ENCODE results near the gene TMEM222.
A peak's percentile ranks its signal among the peaks of the same experiment; 100 is the strongest.

TMEM222 gene

DNA sequence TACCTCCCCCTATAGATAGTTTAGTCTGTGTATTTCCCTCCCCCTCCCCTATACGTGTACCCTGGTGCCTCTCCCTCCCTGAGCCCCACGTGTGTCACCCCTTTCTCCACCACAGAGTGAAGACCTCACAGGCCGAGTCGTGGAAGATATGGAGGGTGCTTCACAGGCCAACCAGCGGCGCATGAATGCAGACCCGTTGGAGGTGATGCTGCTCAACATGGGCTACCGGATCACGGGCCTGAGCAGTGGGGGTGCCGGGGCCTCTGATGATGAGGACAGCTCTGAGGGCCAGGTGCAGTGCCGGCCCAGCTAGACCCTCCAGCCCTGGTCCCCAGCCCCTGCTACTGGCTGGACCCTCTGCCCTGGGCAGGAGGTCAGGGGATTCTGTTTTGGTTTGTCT, 15.9 kb upstream of the TMEM222 start:
- DNase-seq (ENCODE audit: low read depth in 3 of 3, low spot score in 1 of 3) = no peak

- DNase-seq (ENCODE audit: low read depth in 3 of 3, low spot score in 1 of 3) = no peak
Measured at GRCh38 chr1:27306892-27307761, 14.8 kb upstream of the TMEM222 start.

DNA sequence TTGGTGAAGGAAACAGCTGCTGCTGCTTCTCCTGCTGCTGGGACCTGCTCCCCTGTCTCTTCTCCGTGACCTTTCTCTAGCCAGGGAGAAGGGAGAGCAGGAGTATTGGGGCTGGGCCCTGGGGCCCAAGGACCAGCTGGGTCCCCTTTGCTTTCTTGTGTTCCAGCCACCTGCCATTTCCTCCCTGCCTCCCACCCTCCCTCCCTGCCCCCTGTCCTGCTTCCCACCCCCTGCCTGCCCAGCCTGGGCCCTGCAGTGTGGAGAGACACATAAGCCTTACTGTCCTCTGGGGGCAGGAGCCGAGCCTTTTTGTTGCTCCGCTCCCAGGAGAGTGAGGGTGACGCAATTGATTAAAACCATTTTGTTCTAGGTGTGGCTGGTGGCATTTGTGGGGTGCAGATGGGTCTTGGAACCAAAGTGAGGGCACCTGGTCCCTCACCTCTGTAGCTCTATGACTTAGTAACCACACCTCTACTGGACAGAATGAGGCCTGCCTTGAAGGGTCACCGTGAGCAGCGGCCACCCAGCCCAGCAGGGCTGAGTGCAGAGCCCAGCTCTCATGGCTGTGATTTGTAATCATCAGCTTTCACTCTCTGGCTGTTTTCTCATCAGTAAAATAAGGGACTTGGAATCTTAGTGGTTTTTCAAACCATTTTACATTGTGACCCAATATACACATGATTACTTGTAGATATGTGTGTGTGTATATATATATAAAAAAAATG, 13.9 kb upstream of the TMEM222 start:
- no peak for DNase-seq (ENCODE audit: low read depth in 3 of 3, low spot score in 1 of 3)

DNA sequence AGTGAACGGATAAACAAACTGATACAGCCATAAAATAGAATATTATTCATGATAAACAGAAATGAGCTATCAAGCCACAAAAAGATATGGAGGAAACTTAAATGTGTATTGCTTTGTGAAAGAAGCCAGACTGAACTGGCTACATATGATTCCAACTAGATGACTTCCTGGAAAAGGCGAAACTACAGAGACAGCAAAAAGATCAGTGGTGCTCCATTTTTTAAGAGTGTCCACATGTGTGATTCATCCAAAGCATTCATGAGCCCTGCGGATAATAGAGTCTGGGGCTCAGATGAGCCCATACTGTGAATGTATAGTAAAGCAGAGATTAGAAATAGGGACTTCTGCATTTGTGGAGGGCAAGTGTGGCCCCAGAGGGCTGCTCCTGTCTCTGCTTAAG, 7.8 kb upstream of the TMEM222 start:
- DNase-seq (ENCODE audit: low read depth in 3 of 3, low spot score in 1 of 3) = no peak

DNA sequence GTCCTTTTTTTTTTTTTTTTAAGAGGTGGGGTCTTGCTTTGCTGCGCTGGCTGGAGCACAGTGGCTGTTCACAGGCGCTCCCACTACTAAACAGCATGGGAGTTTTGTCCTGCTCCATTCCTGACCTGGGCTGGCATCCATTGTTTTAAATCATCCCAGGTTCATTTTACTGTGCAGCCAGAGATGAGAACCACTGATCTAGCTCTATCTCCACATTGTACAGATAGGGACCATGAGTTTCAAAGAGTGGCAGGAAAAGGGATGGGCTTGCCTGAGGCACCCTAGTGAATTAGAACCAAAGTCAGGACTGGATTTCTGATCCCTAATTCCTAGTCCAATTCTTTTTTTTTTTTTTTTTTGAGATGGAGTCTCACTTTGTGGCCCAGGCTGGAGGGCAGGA, 7.2 kb upstream of the TMEM222 start:
- no peak for DNase-seq (ENCODE audit: low read depth in 3 of 3, low spot score in 1 of 3)

DNA sequence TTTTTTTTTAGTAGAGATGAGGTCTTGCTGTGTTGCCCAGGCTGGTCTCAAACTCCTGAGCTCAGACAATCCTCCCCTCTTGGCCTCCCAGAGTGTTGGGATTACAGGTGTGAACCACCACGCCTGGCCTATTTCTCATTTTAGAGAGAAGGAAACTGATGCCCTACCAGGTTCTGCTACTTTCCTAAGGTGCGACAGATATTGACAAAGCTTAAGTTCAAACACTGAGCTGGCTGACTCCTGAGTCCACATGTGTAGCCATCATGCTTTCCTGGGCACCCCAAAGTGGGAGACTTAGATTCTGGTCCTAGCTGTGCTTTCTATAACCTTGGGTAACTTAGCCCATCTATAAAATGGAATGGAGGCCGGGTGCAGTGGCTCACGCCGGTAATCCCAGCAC, 5.1 kb upstream of the TMEM222 start:
- DNase-seq (ENCODE audit: low read depth in 3 of 3, low spot score in 1 of 3) = no peak

- no peak for DNase-seq (ENCODE audit: low read depth in 3 of 3, low spot score in 1 of 3)
Measured at GRCh38 chr1:27318136-27318535, 3.8 kb upstream of the TMEM222 start.

DNA sequence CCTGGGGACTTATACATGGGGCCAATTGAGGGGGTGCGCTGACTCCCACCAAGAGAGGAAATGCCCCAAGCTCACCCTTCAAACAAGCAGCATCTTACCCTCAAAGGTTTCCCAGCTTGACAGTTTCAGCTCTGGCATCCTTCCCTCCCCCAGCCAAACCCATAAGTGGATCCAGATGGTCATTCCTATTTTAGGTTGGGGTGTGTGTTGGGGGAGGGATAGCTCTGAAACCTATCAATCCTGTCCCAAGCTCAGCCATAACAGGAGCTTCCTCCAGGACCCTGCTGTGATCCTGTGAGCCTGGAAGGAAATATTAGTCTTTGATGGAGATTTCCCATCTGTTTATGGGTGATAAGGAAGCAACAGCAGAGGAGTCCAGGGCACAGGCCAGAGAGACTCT, 3.4 kb upstream of the TMEM222 start:
- DNase-seq (ENCODE audit: low read depth in 3 of 3, low spot score in 1 of 3) = no peak

DNA sequence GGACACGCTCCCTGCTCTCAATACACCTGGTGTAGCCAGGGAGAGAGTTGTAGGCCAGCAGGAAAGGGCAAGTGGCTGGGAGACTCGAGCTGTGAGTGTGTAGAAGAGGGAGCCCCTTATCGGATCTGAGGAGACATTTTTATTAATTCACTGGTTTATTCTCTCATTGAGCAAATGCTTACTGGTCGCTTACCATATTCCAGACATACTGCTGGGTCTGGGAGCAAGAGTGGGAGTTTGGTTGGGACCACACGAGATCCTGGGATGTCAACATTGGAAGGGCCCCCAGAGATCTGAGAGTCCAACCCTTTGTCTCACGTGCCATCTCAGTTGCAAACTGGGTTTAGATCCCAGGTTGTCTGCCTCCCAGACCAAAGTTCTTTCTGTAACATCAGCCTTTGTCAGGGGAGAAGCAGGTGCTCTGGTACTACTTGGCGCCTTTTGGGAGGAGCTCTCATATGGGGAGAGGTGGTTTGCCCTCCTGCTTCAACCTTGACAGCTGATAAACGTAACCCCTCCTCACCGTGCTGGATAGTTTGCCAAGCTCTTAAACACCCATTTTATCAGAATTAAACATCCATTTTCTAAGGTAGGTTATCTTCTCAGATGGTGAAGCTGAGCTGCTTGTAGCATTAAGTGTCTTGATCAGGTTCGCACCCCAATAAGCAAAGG, 742 bp downstream of the TMEM222 start:
- no peak for DNase-seq (ENCODE audit: low read depth in 3 of 3, low spot score in 1 of 3)

GRCh38 chr1:27325286-27325685, 3.3 kb downstream of the TMEM222 start:
- DNase-seq (ENCODE audit: low read depth in 3 of 3, low spot score in 1 of 3) = no peak

GRCh38 chr1:27327964-27328363, 6.0 kb downstream of the TMEM222 start:
- DNase-seq (ENCODE audit: low read depth in 3 of 3, low spot score in 1 of 3) = no peak

- DNase-seq (ENCODE audit: low read depth in 3 of 3, low spot score in 1 of 3) = no peak
Measured at GRCh38 chr1:27330786-27331185, 8.8 kb downstream of the TMEM222 start.

DNA sequence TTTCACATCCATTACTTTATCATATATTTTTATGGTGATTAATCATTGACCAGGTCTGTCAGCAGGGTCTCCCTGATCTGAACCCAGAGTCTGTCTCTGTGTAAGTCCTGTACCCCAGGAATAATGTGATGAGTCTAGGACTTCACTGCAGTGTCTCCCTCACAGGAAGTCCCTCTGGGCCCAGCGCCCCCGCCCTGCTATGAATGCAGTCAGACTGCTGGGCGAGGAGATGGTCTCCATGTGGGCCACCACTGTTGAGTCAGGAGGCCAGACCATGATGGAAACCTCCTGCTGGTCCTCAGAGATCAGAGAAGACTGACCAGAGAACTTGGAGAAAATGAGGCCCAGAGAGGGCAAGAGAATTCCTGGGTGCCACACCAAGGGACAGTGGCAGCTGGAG, 9.5 kb downstream of the TMEM222 start:
- no peak for DNase-seq (ENCODE audit: low read depth in 3 of 3, low spot score in 1 of 3)

GRCh38 chr1:27331922-27332321, 10.0 kb downstream of the TMEM222 start:
- no peak for DNase-seq (ENCODE audit: low read depth in 3 of 3, low spot score in 1 of 3)

DNA sequence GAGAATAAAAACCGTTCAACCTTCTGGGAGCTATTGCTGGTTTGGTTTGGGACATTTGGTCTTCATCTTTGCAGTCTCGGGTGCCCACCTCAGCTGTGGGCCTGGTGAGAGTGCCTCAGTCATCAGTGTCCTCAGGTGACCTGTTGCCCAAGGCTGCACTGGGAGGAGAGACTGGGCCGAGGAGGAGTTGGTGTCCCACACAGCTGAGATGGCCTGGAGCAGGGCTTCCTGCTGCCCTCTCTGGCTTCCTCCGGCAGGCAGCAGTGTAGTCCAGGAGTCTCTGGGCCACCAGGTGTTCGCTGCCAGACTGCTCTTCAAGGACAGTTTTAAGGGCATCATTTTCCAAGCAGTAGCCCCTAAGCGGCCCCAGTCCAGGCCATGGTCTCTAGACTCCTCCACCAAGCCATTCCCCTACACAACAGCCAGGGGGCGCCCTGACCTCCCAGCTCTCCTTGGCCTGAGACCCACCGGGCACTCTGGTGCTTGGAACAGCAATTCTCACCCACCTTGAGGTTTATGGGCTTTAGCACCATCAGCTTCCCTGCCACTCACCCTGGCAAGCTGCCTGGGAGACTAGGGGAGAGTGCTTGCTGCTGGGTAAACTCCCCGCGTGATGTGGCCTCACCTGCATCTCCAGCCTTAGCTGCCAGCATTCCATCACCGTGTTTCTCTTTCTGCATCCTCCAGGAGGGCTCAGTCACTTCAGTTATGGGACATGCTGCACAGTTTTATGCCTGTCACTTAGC, 10.7 kb downstream of the TMEM222 start:
- peak in 1 of 3 donors; percentile 36 for DNase-seq (ENCODE audit: low read depth in 3 of 3, low spot score in 1 of 3)

- DNase-seq (ENCODE audit: low read depth in 3 of 3, low spot score in 1 of 3) = no peak
Measured at GRCh38 chr1:27333717-27334279, 11.8 kb downstream of the TMEM222 start.

GRCh38 chr1:27335506-27336422, 13.8 kb downstream of the TMEM222 start:
- no peak for DNase-seq (ENCODE audit: low read depth in 3 of 3, low spot score in 1 of 3)

DNA sequence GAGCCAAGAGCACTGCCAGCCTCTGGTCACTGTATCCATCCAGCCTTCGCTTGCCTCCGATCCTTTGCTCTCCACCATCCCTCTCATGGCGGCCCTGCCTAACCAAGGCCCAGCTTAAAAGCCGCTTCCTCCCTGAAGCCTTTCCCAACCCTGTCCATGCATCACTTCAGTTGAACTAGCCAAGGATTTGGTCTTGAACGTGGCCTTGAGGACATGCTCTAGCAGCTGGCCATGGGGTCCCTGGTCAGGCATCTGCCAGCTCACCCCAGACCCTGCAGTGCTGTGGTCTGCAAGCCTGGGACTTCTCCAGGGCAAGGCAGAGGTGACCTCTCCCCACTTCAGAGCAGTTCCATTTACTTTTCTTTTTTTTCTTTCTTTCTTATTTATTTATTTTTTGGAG, 14.8 kb downstream of the TMEM222 start:
- no peak for DNase-seq (ENCODE audit: low read depth in 3 of 3, low spot score in 1 of 3)

GRCh38 chr1:27338751-27339150, 16.8 kb downstream of the TMEM222 start:
- no peak for DNase-seq (ENCODE audit: low read depth in 3 of 3, low spot score in 1 of 3)

DNA sequence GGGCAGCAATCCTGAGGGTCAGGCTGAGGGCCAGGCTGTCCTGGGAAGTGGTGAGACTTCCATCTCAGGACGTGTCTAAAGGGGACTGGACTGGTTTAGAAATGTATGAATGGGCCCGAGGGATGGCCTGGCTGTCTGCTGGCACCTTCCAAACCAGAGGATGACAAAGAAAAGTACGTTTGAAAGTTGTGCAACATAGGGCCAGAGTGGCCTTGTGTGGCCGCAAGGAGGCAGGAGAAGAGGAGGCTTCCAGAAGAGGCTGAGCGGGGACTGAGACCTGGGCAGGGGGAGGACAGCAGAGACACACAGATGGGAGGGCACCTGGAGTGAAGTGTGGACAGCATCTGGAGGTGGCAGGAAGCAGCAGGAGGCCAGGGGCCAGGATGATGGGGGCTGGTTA, 17.2 kb downstream of the TMEM222 start:
- no peak for DNase-seq (ENCODE audit: low read depth in 3 of 3, low spot score in 1 of 3)
